GM20431 (cell line): ENCODE measurements around the gene PORCN.
"Not testable (repeated sequence)": the region's sequence is repeated elsewhere in the genome, so short reads cannot be mapped to it uniquely, and the experiment has no call there.

Source experiments
- in situ Hi-C: fragments of 300-500 bp; cut with MseI, MboI; formaldehyde crosslinking; loops from one replicate; pipeline ENCODE4 v1.15.0; 2020; ENCODE audit warnings: low sequenced_read_pairs; ENCODE audit not compliant: unreplicated experiment

PORCN gene

GRCh38 chrX:48533165-48533564 is 24.4 kb downstream of the PORCN start:
- in situ Hi-C loops, result no loop called here

- in situ Hi-C loops, result no loop called here
Measured at GRCh38 chrX:48538641-48539344, 30.0 kb downstream of the PORCN start.

DNA sequence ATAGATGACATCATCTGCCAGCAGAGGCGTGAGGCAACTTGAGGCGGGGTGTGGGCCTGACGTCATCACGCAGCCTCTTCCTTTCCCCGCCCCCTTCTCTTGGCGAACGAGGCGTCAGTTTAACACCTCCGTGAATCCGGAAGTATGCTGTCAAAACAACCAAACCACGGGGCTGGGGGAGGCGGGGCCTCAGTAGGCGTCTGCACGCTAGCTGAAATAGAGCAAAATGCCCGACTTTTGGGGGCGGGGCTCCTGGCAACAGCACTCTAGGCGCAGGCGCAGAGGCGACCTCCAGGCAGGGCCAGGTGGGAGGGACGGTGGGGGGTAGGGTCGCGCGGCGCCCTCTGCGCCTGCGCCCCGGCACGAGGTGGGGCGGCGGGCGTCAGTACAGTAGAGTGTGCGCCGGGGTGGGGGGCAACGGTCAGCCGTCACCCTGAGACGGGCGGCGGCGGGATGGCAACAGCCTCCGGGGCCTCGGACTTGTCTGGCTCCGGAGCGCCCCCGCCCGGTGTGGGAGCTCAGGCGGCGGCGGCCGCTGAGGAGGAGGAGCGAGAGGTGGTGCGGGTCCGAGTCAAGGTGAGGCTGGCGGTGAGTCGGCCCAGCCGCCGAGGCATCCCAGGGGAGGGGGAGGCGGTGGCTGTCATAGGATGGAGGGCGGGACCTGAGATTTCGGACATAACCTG is 30.7 kb downstream of the PORCN start, which contains the start of gene TBC1D25:
Gene TBC1D25, plus strand, starts transcription at position 370 of the 683 bp plus-strand sequence. Its CDS starts 84 bp downstream, at position 454.
- in situ Hi-C loops, result no loop called here

DNA sequence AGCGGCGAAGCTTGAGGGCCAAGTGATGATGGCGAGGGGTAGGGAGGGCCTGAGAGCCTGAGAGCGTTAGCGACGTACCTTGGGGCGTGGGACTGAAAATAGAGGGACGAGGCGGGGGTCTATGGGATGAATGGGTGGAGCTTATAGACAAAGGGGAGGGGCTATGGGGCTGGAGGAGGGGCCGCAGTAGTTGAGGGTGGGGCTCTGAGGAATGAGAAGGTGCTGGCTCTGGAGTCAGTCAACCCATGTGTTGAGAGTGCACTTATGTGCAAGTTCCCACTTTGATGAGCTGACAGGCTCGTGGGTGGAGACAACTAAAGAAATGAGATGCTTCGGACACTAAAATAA is 31.2 kb downstream of the PORCN start:
- in situ Hi-C loops, result no loop called here

DNA sequence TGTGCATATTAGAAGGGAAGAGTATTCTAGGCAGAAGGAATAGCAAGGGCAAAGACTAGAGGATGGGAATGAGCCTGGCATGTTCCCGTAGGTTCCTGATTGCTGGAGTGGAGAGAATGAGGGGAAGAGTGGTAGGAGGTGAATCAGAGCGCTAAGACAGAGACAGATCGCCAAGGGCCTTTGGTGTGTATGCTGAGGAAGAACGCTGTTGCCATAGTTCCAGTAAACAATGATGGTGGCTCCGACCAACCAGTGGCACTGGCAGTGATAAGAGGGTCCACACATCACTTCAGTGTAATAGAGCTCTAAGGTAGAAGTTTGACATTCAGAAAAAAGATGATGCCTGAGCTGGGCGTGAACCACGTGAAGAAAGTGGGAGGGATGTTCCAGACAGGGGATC is 31.7 kb downstream of the PORCN start:
- in situ Hi-C loops, result no loop called here

DNA sequence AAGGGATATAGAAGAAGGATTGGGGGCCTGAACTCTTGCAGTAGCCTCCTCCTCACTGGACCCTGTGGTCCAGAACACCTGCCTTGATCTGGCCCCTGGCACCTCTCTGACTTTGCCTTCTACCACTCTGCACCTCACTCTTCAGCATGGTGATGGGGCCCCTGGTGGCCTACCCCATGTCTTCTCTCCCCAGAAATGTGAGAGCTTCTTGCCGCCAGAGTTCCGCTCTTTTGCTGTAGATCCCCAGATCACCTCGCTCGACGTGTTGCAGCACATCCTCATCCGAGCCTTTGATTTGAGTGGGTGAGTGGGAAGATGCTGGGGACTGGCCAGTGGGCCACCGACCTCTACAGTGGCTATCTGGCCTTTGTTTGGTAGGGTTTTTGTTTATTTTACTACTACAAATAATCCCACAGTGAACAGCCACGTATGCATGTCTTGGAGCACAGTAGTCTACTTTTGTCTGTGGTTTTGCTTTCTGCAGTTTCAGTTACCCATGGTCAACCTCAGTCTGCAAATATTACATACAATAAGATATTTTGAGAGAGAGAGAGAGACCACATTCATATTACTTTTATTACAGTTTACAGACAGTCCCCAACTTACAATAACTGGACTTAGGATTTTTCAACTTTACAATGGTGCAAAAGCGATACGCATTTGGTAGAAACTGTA is 32.5 kb downstream of the PORCN start:
- in situ Hi-C loops, result no loop called here

- in situ Hi-C loops, result no loop called here
Measured at GRCh38 chrX:48548871-48549270, 40.1 kb downstream of the PORCN start.

- in situ Hi-C loops, result not testable (repeated sequence)
Measured at GRCh38 chrX:48555731-48556325, 47.0 kb downstream of the PORCN start.

DNA sequence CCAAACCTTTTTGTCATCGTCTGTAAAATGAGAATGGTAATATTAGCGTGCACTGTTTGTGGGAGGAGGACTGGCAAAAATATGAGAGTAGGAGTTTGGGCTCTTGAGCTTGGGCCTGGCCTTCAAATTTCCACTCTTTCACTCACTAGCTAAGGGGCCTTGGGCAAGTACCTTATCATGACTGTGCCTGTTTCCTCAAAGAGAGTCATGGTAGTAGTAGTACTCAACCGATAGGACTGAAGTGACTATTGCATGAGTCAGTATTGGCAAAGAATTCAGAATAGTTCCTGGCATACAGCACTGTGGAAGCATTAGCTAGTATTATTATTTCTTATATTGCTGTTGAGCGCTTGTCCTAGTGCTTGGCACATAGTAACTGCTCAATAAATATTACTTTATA is 49.5 kb downstream of the PORCN start:
- in situ Hi-C loops, result no loop called here

DNA sequence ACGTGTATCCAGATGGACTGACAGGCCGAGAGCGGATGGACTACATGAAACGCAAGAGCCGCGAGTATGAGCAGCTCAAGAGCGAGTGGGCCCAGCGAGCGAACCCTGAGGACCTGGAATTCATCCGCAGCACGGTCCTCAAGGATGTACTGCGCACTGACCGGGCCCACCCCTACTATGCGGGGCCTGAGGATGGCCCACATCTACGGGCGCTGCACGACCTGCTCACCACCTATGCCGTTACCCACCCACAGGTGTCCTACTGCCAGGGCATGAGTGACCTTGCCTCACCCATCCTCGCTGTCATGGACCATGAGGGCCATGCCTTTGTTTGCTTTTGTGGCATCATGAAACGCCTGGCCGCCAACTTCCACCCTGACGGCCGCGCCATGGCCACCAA is 50.8 kb downstream of the PORCN start:
- in situ Hi-C loops, result no loop called here

GRCh38 chrX:48560056-48560455 is 51.3 kb downstream of the PORCN start:
- in situ Hi-C loops, result no loop called here

GRCh38 chrX:48560681-48561080 is 51.9 kb downstream of the PORCN start:
- in situ Hi-C loops, result no loop called here

DNA sequence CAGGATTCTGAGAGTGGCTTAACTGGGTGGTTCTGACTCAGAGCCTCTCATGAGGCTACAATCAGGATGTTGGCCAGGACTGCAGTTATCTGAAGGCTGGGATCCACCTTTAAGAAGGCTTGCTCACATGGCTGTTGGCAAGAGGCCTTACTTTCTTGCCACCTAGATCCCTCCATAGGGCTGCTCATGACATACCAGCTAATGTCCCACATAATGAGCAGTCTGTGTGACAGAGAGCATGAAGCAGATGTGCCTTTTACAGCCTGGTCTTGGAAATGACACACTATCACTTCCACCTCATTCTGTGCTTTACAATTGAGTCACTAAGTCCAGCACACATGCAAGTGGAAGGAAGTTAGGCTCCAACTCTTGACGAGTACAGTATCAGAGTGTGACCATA is 61.2 kb downstream of the PORCN start:
- in situ Hi-C loops, result no loop called here
